ENCODE measurements around the gene ABCC9.

GRCh38 chr12:21813125-21813524 lies 128.1 kb downstream of the ABCC9 start:
- no peak for TF ChIP-seq REST (IDR thresholded peaks at IDR 0.05; ENCODE audit: insufficient read depth in 1 of 2, low read depth in 2 of 2, low read length in 1 of 2)
- TF ChIP-seq CTCF (IDR thresholded peaks at IDR 0.05), result no peak
- no peak for TF ChIP-seq TCF7L2 (IDR thresholded peaks at IDR 0.05; ENCODE audit: low read depth, low read length)
- no peak for TF ChIP-seq SIN3A (IDR thresholded peaks at IDR 0.05; ENCODE audit: borderline replicate concordance, insufficient read depth, low read depth, low read length)
